OCI-LY3 (cell line): ENCODE results near the gene KCNJ12.
"Not testable (repeated sequence)": the region's sequence is repeated elsewhere in the genome, so short reads cannot be mapped to it uniquely, and the experiment has no call there.

Source experiments
- EZH2phosphoT487 ChIP-seq: fragments of 200-600 bp; shearing (Covaris generic); IDR thresholded peaks from 2 replicates; pipeline ENCODE4 v1.6.1; 2018; ENCODE audit warnings: antibody characterized with exemption, mixed run types, low read depth
- TF ChIP-seq, protein P1 (sequence below): fragments of 200-600, 300-600 bp; sonication (generic); IDR thresholded peaks from 2 replicates; pipeline ENCODE4 v1.5.1; 2014; ENCODE audit warnings: antibody characterized with exemption, low read length, low read depth

GRCh38 chr17:21433971-21434370, 57.8 kb downstream of the KCNJ12 start:
- TF ChIP-seq, protein P1, sequence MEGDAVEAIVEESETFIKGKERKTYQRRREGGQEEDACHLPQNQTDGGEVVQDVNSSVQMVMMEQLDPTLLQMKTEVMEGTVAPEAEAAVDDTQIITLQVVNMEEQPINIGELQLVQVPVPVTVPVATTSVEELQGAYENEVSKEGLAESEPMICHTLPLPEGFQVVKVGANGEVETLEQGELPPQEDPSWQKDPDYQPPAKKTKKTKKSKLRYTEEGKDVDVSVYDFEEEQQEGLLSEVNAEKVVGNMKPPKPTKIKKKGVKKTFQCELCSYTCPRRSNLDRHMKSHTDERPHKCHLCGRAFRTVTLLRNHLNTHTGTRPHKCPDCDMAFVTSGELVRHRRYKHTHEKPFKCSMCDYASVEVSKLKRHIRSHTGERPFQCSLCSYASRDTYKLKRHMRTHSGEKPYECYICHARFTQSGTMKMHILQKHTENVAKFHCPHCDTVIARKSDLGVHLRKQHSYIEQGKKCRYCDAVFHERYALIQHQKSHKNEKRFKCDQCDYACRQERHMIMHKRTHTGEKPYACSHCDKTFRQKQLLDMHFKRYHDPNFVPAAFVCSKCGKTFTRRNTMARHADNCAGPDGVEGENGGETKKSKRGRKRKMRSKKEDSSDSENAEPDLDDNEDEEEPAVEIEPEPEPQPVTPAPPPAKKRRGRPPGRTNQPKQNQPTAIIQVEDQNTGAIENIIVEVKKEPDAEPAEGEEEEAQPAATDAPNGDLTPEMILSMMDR = not testable (repeated sequence)
- not testable (repeated sequence) for TF ChIP-seq EZH2phosphoT487
